DOHH2 (cell line): ENCODE measurements around the gene DDX46.

Source experiments
- H3F3A ChIP-seq: fragments of 200-600 bp; sonication (generic), shearing (Covaris generic); 2 replicates; pipeline ENCODE4 v1.6.0; 2016; ENCODE audit warnings: antibody characterized with exemption, mild to moderate bottlenecking; ENCODE audit not compliant: control insufficient read depth, insufficient read depth
- H3K27ac ChIP-seq: fragments of 200-600 bp; sonication (generic); 2 replicates; pipeline ENCODE4 v1.5.1; 2014; ENCODE audit warnings: low read depth, mild to moderate bottlenecking, low read length, moderate library complexity
- H3K27me3 ChIP-seq: fragments of 200-600 bp; sonication (generic); 2 replicates; pipeline ENCODE4 v1.6.1; 2014; ENCODE audit warnings: mild to moderate bottlenecking, low read length, mixed read lengths; ENCODE audit not compliant: control insufficient read depth
- H3K36me3 ChIP-seq: fragments of 200-600 bp; sonication (generic); 2 replicates; pipeline ENCODE4 v1.6.1; 2014; ENCODE audit warnings: mild to moderate bottlenecking, low read length, moderate library complexity, mixed read lengths; ENCODE audit not compliant: control insufficient read depth
- H3K4me1 ChIP-seq: fragments of 200-600 bp; sonication (generic); 2 replicates; pipeline ENCODE4 v1.6.1; 2014; ENCODE audit warnings: mild to moderate bottlenecking, low read length, mixed read lengths; ENCODE audit not compliant: control insufficient read depth
- H3K4me2 ChIP-seq: fragments of 200-600 bp; sonication (generic); 2 replicates; pipeline ENCODE4 v1.6.0; 2014; ENCODE audit warnings: mild to moderate bottlenecking, low read length, moderate library complexity
- H3K4me3 ChIP-seq: fragments of 200-600 bp; sonication (generic); 2 replicates; pipeline ENCODE4 v1.5.1; 2014; ENCODE audit warnings: mild to moderate bottlenecking, low read length, mixed read lengths
- H3K79me2 ChIP-seq: fragments of 200-600 bp; sonication (generic); 2 replicates; pipeline ENCODE4 v1.6.1; 2014; ENCODE audit warnings: mild to moderate bottlenecking, low read length, mixed read lengths; ENCODE audit not compliant: control insufficient read depth
- H3K9me2 ChIP-seq: fragments of 200-600 bp; sonication (generic); replicated peaks from 2 replicates; pipeline ENCODE4 v1.6.1; 2014; ENCODE audit warnings: mild to moderate bottlenecking, low read length, mixed read lengths; ENCODE audit not compliant: control insufficient read depth
- H3K9me3 ChIP-seq: fragments of 200-600 bp; sonication (generic); 2 replicates; pipeline ENCODE4 v1.6.1; 2014; ENCODE audit warnings: antibody characterized with exemption, low read length, mixed read lengths; ENCODE audit not compliant: control insufficient read depth, insufficient read depth
- H4K20me1 ChIP-seq: fragments of 200-600 bp; sonication (generic); 2 replicates; pipeline ENCODE4 v1.6.0; 2014; ENCODE audit warnings: low read depth, mild to moderate bottlenecking, antibody characterized with exemption, low read length, moderate library complexity; ENCODE audit not compliant: control insufficient read depth, insufficient read depth
- EZH2phosphoT487 ChIP-seq: fragments of 200-600 bp; sonication (generic); IDR thresholded peaks from 2 replicates; pipeline ENCODE4 v1.6.1; 2017; ENCODE audit warnings: borderline replicate concordance, mild to moderate bottlenecking, antibody characterized with exemption, low read length, moderate library complexity, mixed read lengths
- TF ChIP-seq, protein P1 (sequence below): fragments of 200-600 bp; sonication (generic); IDR thresholded peaks from one replicate; pipeline ENCODE4 v1.5.1; 2014; ENCODE audit warnings: antibody characterized with exemption, mild to moderate bottlenecking, low read depth, low read length; ENCODE audit not compliant: poor library complexity, severe bottlenecking

Gene DDX46

DNA sequence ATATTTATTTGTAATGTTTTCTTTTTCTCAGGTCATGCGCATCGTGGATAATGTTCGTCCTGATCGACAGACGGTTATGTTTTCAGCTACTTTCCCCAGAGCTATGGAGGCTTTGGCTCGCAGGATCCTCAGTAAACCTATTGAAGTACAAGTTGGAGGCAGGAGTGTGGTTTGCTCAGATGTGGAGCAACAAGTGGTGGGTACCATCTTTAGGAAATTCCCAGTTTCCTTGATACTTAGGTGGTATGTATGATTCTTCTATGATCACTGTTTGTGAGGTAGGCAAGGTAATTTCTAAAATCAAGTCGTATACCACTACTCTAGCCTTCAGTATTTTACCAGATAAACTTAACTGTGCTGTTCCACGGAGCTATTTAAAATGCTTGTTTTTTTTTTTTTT lies 36.2 kb downstream of the DDX46 start:
- H3K36me3 ChIP-seq = peaks cover 84% of the 10 kb centered on the region
- H3K27ac ChIP-seq = no peak overlapping the region
- no peaks in the 10 kb centered on the region for H3K9me3 ChIP-seq
- H3K27me3 ChIP-seq = no peaks in the 10 kb centered on the region
- no peaks in the 10 kb centered on the region for H3K79me2 ChIP-seq
- H3K4me2 ChIP-seq = no peak overlapping the region
- no peak overlapping the region for H3K4me3 ChIP-seq
- no peaks in the 10 kb centered on the region for H3K9me2 ChIP-seq
- TF ChIP-seq, protein P1, sequence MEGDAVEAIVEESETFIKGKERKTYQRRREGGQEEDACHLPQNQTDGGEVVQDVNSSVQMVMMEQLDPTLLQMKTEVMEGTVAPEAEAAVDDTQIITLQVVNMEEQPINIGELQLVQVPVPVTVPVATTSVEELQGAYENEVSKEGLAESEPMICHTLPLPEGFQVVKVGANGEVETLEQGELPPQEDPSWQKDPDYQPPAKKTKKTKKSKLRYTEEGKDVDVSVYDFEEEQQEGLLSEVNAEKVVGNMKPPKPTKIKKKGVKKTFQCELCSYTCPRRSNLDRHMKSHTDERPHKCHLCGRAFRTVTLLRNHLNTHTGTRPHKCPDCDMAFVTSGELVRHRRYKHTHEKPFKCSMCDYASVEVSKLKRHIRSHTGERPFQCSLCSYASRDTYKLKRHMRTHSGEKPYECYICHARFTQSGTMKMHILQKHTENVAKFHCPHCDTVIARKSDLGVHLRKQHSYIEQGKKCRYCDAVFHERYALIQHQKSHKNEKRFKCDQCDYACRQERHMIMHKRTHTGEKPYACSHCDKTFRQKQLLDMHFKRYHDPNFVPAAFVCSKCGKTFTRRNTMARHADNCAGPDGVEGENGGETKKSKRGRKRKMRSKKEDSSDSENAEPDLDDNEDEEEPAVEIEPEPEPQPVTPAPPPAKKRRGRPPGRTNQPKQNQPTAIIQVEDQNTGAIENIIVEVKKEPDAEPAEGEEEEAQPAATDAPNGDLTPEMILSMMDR = no peak
- TF ChIP-seq EZH2phosphoT487 = no peak
- H4K20me1 ChIP-seq = no peaks in the 10 kb centered on the region
- H3F3A ChIP-seq = no peaks in the 10 kb centered on the region; the same call in 1 of the 2 replicates
- H3K4me1 ChIP-seq = no peaks in the 10 kb centered on the region

DNA sequence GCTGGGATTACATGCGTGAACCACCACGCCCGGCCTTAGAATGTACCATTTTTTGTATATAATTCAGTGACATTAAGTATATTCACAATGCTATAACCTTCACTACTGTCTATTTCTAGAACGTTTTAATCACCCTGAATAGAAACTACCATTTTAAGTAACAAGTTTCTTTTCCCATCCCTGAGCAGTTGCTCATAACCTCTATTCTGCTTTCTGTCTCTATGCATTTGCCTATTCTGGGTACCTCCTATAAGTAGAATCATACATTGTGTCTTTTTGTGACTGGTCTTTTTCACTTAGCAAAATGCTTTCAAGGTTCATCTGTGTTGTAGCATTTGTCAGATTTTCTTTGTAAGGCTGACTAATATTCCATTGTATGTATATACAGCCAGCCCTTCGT lies 39.9 kb downstream of the DDX46 start:
- Histone ChIP-seq H3K36me3 (peaks cover 84% of the 10 kb centered on the region), H3K9me3 (no peaks in the 10 kb centered on the region), H3K27me3 (no peaks in the 10 kb centered on the region), H3K4me2 (no peak overlapping the region), H3K79me2 (no peaks in the 10 kb centered on the region), H4K20me1 (no peaks in the 10 kb centered on the region), H3K4me3 (no peak overlapping the region), H3F3A (no peaks in the 10 kb centered on the region), H3K27ac (no peak overlapping the region), H3K9me2 (no peaks in the 10 kb centered on the region), H3K4me1 (no peaks in the 10 kb centered on the region)
- TF ChIP-seq, protein P1 = no peak
- no peak for TF ChIP-seq EZH2phosphoT487

DNA sequence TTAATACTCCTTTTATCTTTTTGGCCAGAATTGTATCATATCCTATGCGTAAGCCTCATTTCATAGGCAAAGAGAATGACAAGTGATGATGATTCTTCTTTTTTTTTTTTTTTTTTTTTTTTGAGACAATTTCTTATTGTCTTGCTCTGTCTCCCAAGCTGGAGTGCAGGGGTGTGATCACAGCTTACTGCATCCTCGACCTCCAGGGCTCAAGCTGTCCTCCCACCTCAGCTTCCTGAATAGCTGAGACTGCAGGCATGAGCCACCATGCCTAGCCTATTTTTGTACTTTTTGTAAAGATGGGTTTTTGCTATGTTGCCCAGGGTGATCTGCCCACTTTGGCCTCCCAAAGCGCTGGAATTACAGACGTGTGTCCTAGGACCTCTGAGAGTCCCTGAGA lies 45.2 kb downstream of the DDX46 start:
- H3K36me3 ChIP-seq = peaks cover 81% of the 10 kb centered on the region
- no peak for TF ChIP-seq EZH2phosphoT487
- TF ChIP-seq, protein P1 = no peak

More for the DNA sequence above, 45.2 kb downstream of the DDX46 start:
- no peaks in the 10 kb centered on the region for H3K27me3 ChIP-seq
- no peaks in the 10 kb centered on the region for H3K4me1 ChIP-seq
- peaks cover 2% of the 10 kb centered on the region; the same call in 1 of the 2 replicates for H3K79me2 ChIP-seq
- H3K9me2 ChIP-seq = no peaks in the 10 kb centered on the region
- no peak overlapping the region for H3K4me3 ChIP-seq
- H3K27ac ChIP-seq = no peak overlapping the region
- H4K20me1 ChIP-seq = no peaks in the 10 kb centered on the region
- H3K9me3 ChIP-seq = no peaks in the 10 kb centered on the region
- no peaks in the 10 kb centered on the region for H3F3A ChIP-seq
- H3K4me2 ChIP-seq = no peak overlapping the region
